HCT116 (cell line): ENCODE results near the gene TRIM26. TPM values are rescaled to one million over a fixed set of nuclear protein-coding genes. Genes with fewer than 3 reads are reported as not detected.
"Not testable (repeated sequence)": the region's sequence is repeated elsewhere in the genome, so short reads cannot be mapped to it uniquely, and the experiment has no call there.

ENCODE experiments used
- ATAC-seq: fragments of 200-7000 bp; cut with Tn5 transposase; 2 replicates; pipeline ENCODE4 v1.9.1; 2020; ENCODE audit warnings: mild to moderate bottlenecking, moderate library complexity
- BruUV-seq: library from RNA; stranded (reverse); fragments of 400-500 nt; replicated peaks from 2 replicates; lab custom pipeline; 2021; lab: Mats Ljungman, UMichigan
- CTCF ChIA-PET: fragments of 300-600 bp; sonication (Branson Sonifier 250); formaldehyde crosslinking; loops from one replicate; lab custom pipeline; 2021; ENCODE audit warnings: antibody characterized with exemption; lab: Charles Lee
- POLR2A ChIA-PET: fragments of 300-600, 350-600 bp; sonication (Branson Sonifier 250); formaldehyde crosslinking; loops from one replicate; lab custom pipeline; 2021; ENCODE audit warnings: antibody characterized with exemption; lab: Charles Lee
- RAD21 ChIA-PET, 2 experiments: fragments of 300-600 bp; sonication (Branson Sonifier 250); formaldehyde crosslinking; loops; one replicate each; lab custom pipeline; 2023; ENCODE audit warnings: low total read pairs in 2 of 2; ENCODE audit not compliant: uncharacterized antibody in 2 of 2, unreplicated experiment in 2 of 2, low non-redundant PET in 1 of 2; lab: Charles Lee
- DNase-seq: peaks from one replicate; pipeline ENCODE4 v3.0.0-alpha.2; 2010; ENCODE audit warnings: low read depth, low spot score
- H2AFZ ChIP-seq: fragments of 200-600 bp; shearing (Covaris generic), sonication (generic); 2 replicates; pipeline ENCODE4 v1.6.1; 2017; ENCODE audit warnings: low read depth, mixed run types, mixed read lengths, antibody characterized with exemption, low read length; ENCODE audit not compliant: poor library complexity, severe bottlenecking
- H3K27ac ChIP-seq: 2 replicates; pipeline ENCODE4 v1.5.1; 2012; ENCODE audit warnings: low read depth, low read length
- H3K27me3 ChIP-seq: fragments of 200-600 bp; sonication (generic); 2 replicates; pipeline ENCODE4 v1.6.1; 2016; ENCODE audit warnings: mixed run types, low read length, mixed read lengths; ENCODE audit not compliant: insufficient read depth
- H3K36me3 ChIP-seq, 2 experiments: fragments of 200-500 bp in 1 of 2; fragments of 200-600 bp in 1 of 2; sonication (Bioruptor generic) in 1 of 2; sonication (generic) in 1 of 2; 2 replicates each; pipeline versions ENCODE4 v1.5.1 to v1.6.1; 2014 to 2016; ENCODE audit warnings: low read length in 2 of 2, inconsistent platforms in 1 of 2, mixed read lengths in 1 of 2, mixed run types in 1 of 2; ENCODE audit not compliant: insufficient read depth in 2 of 2, control insufficient read depth in 1 of 2
- H3K4me1 ChIP-seq, 2 experiments: fragments of 200-600 bp in 1 of 2; sonication (generic) in 1 of 2; 2 replicates each; pipeline versions ENCODE4 v1.5.1 to v1.6.1; 2012 to 2017; ENCODE audit warnings: low read length in 2 of 2, inconsistent platforms in 1 of 2, mild to moderate bottlenecking in 1 of 2, mixed read lengths in 1 of 2, mixed run types in 1 of 2, moderate library complexity in 1 of 2; ENCODE audit not compliant: insufficient read depth in 2 of 2, control insufficient read depth in 1 of 2
- H3K4me2 ChIP-seq: fragments of 200-600 bp; sonication (generic); 2 replicates; pipeline ENCODE4 v1.6.1; 2017; ENCODE audit warnings: mixed run types, low read length, mixed read lengths
- H3K4me3 ChIP-seq, 2 experiments: fragments of 200-600 bp in 1 of 2; sonication (generic) in 1 of 2; replicated peaks in 1 of 2; 2 replicates each; pipeline ENCODE4 v1.5.1; 2011 to 2016; ENCODE audit warnings: low read length in 2 of 2, control low read depth in 1 of 2, low read depth in 1 of 2, mild to moderate bottlenecking in 1 of 2, mixed read lengths in 1 of 2, mixed run types in 1 of 2
- H3K79me2 ChIP-seq: fragments of 200-600 bp; sonication (generic); 2 replicates; pipeline ENCODE4 v1.6.1; 2017; ENCODE audit warnings: mild to moderate bottlenecking, mixed run types, low read length, moderate library complexity, mixed read lengths; ENCODE audit not compliant: insufficient read depth
- H3K9ac ChIP-seq: fragments of 200-600 bp; sonication (generic); 2 replicates; pipeline ENCODE4 v1.6.1; 2016; ENCODE audit warnings: low read length, mixed read lengths
- H3K9me2 ChIP-seq: fragments of 200-600 bp; sonication (generic), shearing (Covaris generic); 2 replicates; pipeline ENCODE4 v1.6.1; 2017; ENCODE audit warnings: mixed run types, mild to moderate bottlenecking, moderate library complexity; ENCODE audit not compliant: insufficient read depth
- H3K9me3 ChIP-seq, 2 experiments: fragments of 200-500 bp in 1 of 2; fragments of 200-600 bp in 1 of 2; sonication (Bioruptor generic) in 1 of 2; sonication (generic) in 1 of 2; 2 replicates each; pipeline ENCODE4 v1.6.1; 2014 to 2017; ENCODE audit warnings: low read length in 2 of 2, mixed read lengths in 2 of 2, inconsistent platforms in 1 of 2, low read depth in 1 of 2, mild to moderate bottlenecking in 1 of 2, mixed run types in 1 of 2, moderate library complexity in 1 of 2; ENCODE audit not compliant: control insufficient read depth in 1 of 2, insufficient read depth in 1 of 2
- H4K20me1 ChIP-seq: fragments of 200-600 bp; sonication (generic), shearing (Covaris generic); 2 replicates; pipeline ENCODE4 v1.6.1; 2017; ENCODE audit warnings: mixed run types, mild to moderate bottlenecking, moderate library complexity; ENCODE audit not compliant: insufficient read depth
- CBX3 ChIP-seq: IDR thresholded peaks from 2 replicates; pipeline ENCODE4 v1.6.1; 2012; ENCODE audit warnings: low read depth
- EZH2phosphoT487 ChIP-seq: fragments of 200-600 bp; IDR thresholded peaks from 2 replicates; pipeline ENCODE4 v1.6.1; 2018; ENCODE audit warnings: antibody characterized with exemption, borderline replicate concordance
- POLR2A ChIP-seq: IDR thresholded peaks from 2 replicates; pipeline ENCODE4 v1.7.0; 2011; ENCODE audit warnings: borderline replicate concordance; ENCODE audit not compliant: insufficient read depth, insufficient read length; ENCODE audit errors: extremely low read depth
- REST ChIP-seq: IDR thresholded peaks from 2 replicates; pipeline ENCODE4 v1.6.1; 2012; ENCODE audit warnings: low read depth
- SIN3A ChIP-seq: IDR thresholded peaks from 2 replicates; pipeline ENCODE4 v1.6.1; 2012; ENCODE audit warnings: low read depth
- TCF7L2 ChIP-seq: IDR thresholded peaks from 2 replicates; pipeline ENCODE4 v1.7.0; 2011; ENCODE audit warnings: borderline replicate concordance, inconsistent platforms; ENCODE audit not compliant: insufficient read depth, insufficient read length; ENCODE audit errors: extremely low read depth
- ZFX ChIP-seq: fragments of 450-650 bp; IDR thresholded peaks from 2 replicates; pipeline ENCODE4 v1.6.1; 2017
- intact Hi-C: fragments of 100-400 bp; cut with micrococcal nuclease; formaldehyde crosslinking; loops from 2 replicates; pipeline ENCODE4 v1.10.0; 2022
- total RNA-seq: library from RNA; stranded (reverse); gene quantifications from one replicate; pipeline ENCODE4 v1.2.1, GENCODE V29; 2021; ENCODE audit not compliant: unreplicated experiment
- TF ChIP-seq, protein P1 (sequence below), 3 experiments: fragments of 200-600 bp in 1 of 3; sonication (generic) in 1 of 3; IDR thresholded peaks in 2 of 3; conservative IDR thresholded peaks in 1 of 3; 2 replicates each; pipeline ENCODE4 v1.5.1; 2012 to 2017; ENCODE audit warnings: low read depth in 2 of 3, low read length in 2 of 3, antibody characterized with exemption in 1 of 3, borderline replicate concordance in 1 of 3, control low read depth in 1 of 3, mild to moderate bottlenecking in 1 of 3, mixed read lengths in 1 of 3, mixed run types in 1 of 3, moderate library complexity in 1 of 3; ENCODE audit not compliant: insufficient read depth in 1 of 3

TRIM26 gene
- total RNA-seq, 1 experiment from 2014 or later = 32.2 TPM

GRCh38 chr6:30142665-30143064 lies 70.5 kb downstream of the TRIM26 start:
- Histone ChIP-seq H3K9ac (no peak overlapping the region), H3K27me3 (no peaks in the 10 kb centered on the region), H3K4me3 (no peak overlapping the region), H3K27ac (no peak overlapping the region), H3K4me2 (no peak overlapping the region), H3K79me2 (no peaks in the 10 kb centered on the region), H3K9me2 (no peaks in the 10 kb centered on the region), H3K9me3 (no peaks in the 10 kb centered on the region), H3K36me3 (no peaks in the 10 kb centered on the region), H4K20me1 (no peaks in the 10 kb centered on the region), H3K4me1 (no peaks in the 10 kb centered on the region), H2AFZ (no peak overlapping the region)
- ATAC-seq (no peak), DNase-seq (no peak)
- ChIA-PET POLR2A (interaction anchor here (0.7 kb wide), 1 partner anchor 102 kb away, joined by 3 read pairs; no protein-coding TSS in a partner anchor), RAD21 (no interaction called here), CTCF (interaction anchor here (1.1 kb wide), 1 partner anchor 12 kb away, joined by 6 read pairs; no protein-coding TSS in a partner anchor)
- intact Hi-C loops = no loop called here
- no TSS peak for BruUV-seq
- TF ChIP-seq ZFX (no peak), TCF7L2 (no peak), REST (no peak), POLR2A (no peak), EZH2phosphoT487 (no peak), SIN3A (no peak), CBX3 (no peak)
- TF ChIP-seq, protein P1, sequence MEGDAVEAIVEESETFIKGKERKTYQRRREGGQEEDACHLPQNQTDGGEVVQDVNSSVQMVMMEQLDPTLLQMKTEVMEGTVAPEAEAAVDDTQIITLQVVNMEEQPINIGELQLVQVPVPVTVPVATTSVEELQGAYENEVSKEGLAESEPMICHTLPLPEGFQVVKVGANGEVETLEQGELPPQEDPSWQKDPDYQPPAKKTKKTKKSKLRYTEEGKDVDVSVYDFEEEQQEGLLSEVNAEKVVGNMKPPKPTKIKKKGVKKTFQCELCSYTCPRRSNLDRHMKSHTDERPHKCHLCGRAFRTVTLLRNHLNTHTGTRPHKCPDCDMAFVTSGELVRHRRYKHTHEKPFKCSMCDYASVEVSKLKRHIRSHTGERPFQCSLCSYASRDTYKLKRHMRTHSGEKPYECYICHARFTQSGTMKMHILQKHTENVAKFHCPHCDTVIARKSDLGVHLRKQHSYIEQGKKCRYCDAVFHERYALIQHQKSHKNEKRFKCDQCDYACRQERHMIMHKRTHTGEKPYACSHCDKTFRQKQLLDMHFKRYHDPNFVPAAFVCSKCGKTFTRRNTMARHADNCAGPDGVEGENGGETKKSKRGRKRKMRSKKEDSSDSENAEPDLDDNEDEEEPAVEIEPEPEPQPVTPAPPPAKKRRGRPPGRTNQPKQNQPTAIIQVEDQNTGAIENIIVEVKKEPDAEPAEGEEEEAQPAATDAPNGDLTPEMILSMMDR (IDR thresholded peaks at IDR 0.05 in 2 of 3, conservative IDR thresholded peaks at IDR 0.05 in 1 of 3; ENCODE audit: borderline replicate concordance in 1 of 3, insufficient read depth in 1 of 3, low read depth in 2 of 3, low read length in 2 of 3) = no peak

- H3K9me2 ChIP-seq, H3K9ac ChIP-seq, H3K27me3 ChIP-seq, H3K36me3 ChIP-seq, H3K79me2 ChIP-seq, H4K20me1 ChIP-seq, H2AFZ ChIP-seq, H3K4me3 ChIP-seq, H3K9me3 ChIP-seq, DNase-seq, RAD21 ChIA-PET, intact Hi-C loops, BruUV-seq, H3K27ac ChIP-seq, ATAC-seq, H3K4me1 ChIP-seq, H3K4me2 ChIP-seq, POLR2A ChIA-PET: not testable (repeated sequence)
- CTCF ChIA-PET = interaction anchor here (1.3 kb wide), 1 partner anchor 9 kb away, joined by 5 read pairs; no protein-coding TSS in a partner anchor
Measured at GRCh38 chr6:30140240-30140639, 73.0 kb downstream of the TRIM26 start.
